ENCODE results near the gene RBM10. TPM values are rescaled to one million over a fixed set of nuclear protein-coding genes. Genes with fewer than 3 reads are reported as not detected.

RBM10 gene
- total RNA-seq, 2 donors from 2014 or later: 30.0 to 67.8 TPM

GRCh38 chrX:47209508-47210238 is 64.7 kb downstream of the RBM10 start:
- H3K27ac ChIP-seq: no peak overlapping the region
- H3K4me1 ChIP-seq: no peaks in the 10 kb centered on the region
- no peak for TF ChIP-seq CTCF (IDR thresholded peaks at IDR 0.05)
- no peak overlapping the region for H3K4me3 ChIP-seq
- H3K36me3 ChIP-seq: peaks cover 41% of the 10 kb centered on the region
- DNase-seq: no peak
- no peaks in the 10 kb centered on the region for H3K27me3 ChIP-seq
- intact Hi-C loops (cut with DNase I): no loop called here
- no peak overlapping the region for H3K9ac ChIP-seq (ENCODE audit: low read depth in 2 of 2, low read length in 2 of 2)
- H3K9me3 ChIP-seq: no peaks in the 10 kb centered on the region

GRCh38 chrX:47210661-47211425 is 65.8 kb downstream of the RBM10 start:
- H3K9ac ChIP-seq (ENCODE audit: low read depth in 2 of 2, low read length in 2 of 2): no peak overlapping the region
- no peaks in the 10 kb centered on the region for H3K9me3 ChIP-seq
- no peak for TF ChIP-seq CTCF (IDR thresholded peaks at IDR 0.05)
- H3K27ac ChIP-seq: no peak overlapping the region
- H3K4me1 ChIP-seq: no peaks in the 10 kb centered on the region
- H3K27me3 ChIP-seq: no peaks in the 10 kb centered on the region
- H3K36me3 ChIP-seq: peaks cover 44% of the 10 kb centered on the region
- no peak for DNase-seq
- H3K4me3 ChIP-seq: no peak overlapping the region
- intact Hi-C loops (cut with DNase I): no loop called here

- Histone ChIP-seq H3K4me3 (no peak overlapping the region), H3K27ac (no peak overlapping the region), H3K27me3 (no peaks in the 10 kb centered on the region), H3K9ac (ENCODE audit: low read depth in 2 of 2, low read length in 2 of 2) (no peak overlapping the region), H3K4me1 (no peaks in the 10 kb centered on the region), H3K9me3 (no peaks in the 10 kb centered on the region), H3K36me3 (peaks cover 37% of the 10 kb centered on the region)
- no peak for DNase-seq
- intact Hi-C loops (cut with DNase I): no loop called here
- no peak for TF ChIP-seq CTCF (IDR thresholded peaks at IDR 0.05)
Measured at GRCh38 chrX:47212381-47213293, 67.6 kb downstream of the RBM10 start.

- intact Hi-C loops (cut with DNase I): no loop called here
- Histone ChIP-seq H3K27me3 (no peaks in the 10 kb centered on the region), H3K9ac (ENCODE audit: low read depth in 2 of 2, low read length in 2 of 2) (no peak overlapping the region), H3K4me3 (no peak overlapping the region), H3K27ac (no peak overlapping the region), H3K9me3 (no peaks in the 10 kb centered on the region), H3K4me1 (no peaks in the 10 kb centered on the region), H3K36me3 (peaks cover 33% of the 10 kb centered on the region)
- no peak for DNase-seq
- TF ChIP-seq CTCF (IDR thresholded peaks at IDR 0.05): no peak
Measured at GRCh38 chrX:47214435-47215077, 69.5 kb downstream of the RBM10 start.
